Muscle layer of duodenum (tissue), 2 donors: ENCODE measurements around the gene AKAP13.

ENCODE experiments used
- H3K27ac ChIP-seq: one replicate; pipeline ENCODE4 v1.7.0; 2013; ENCODE audit warnings: mild to moderate bottlenecking, low read length
- H3K27me3 ChIP-seq: one replicate; pipeline ENCODE4 v1.7.0; 2013; ENCODE audit warnings: low read depth, mild to moderate bottlenecking, control low read depth, low read length
- H3K36me3 ChIP-seq, 2 donors: one replicate each; pipeline ENCODE4 v1.7.0; 2013; ENCODE audit warnings: low read length in 2 of 2, control low read depth in 1 of 2, mild to moderate bottlenecking in 1 of 2; ENCODE audit not compliant: insufficient read depth in 2 of 2, control insufficient read depth in 1 of 2
- H3K4me1 ChIP-seq, 2 donors: one replicate each; pipeline ENCODE4 v1.7.0; 2013; ENCODE audit warnings: low read length in 2 of 2, mild to moderate bottlenecking in 2 of 2, control low read depth in 1 of 2, moderate library complexity in 1 of 2; ENCODE audit not compliant: insufficient read depth in 2 of 2, control insufficient read depth in 1 of 2
- H3K4me3 ChIP-seq, 2 donors: one replicate each; pipeline ENCODE4 v1.7.0; 2013; ENCODE audit warnings: low read length in 2 of 2, low read depth in 1 of 2, mild to moderate bottlenecking in 1 of 2
- H3K9me3 ChIP-seq, 2 donors: one replicate each; pipeline ENCODE4 v1.7.0; 2013; ENCODE audit warnings: low read length in 2 of 2, control low read depth in 1 of 2, mild to moderate bottlenecking in 1 of 2; ENCODE audit not compliant: control insufficient read depth in 1 of 2
- donor health status: healthy.

The AKAP13 gene

GRCh38 chr15:85509973-85510372 is 129.6 kb downstream of the AKAP13 start:
- Histone ChIP-seq H3K4me3 (no peak overlapping the region), H3K36me3 (no peaks in the 10 kb centered on the region)

GRCh38 chr15:85514413-85514812 is 134.0 kb downstream of the AKAP13 start:
- peaks cover 0 to 9% of the 10 kb centered on the region in 2 donors for H3K4me1 ChIP-seq
- no peaks in the 10 kb centered on the region for H3K36me3 ChIP-seq
- no peaks in the 10 kb centered on the region for H3K27me3 ChIP-seq
- H3K9me3 ChIP-seq: no peaks in the 10 kb centered on the region
- no peak overlapping the region for H3K4me3 ChIP-seq
- no peak overlapping the region for H3K27ac ChIP-seq

More at GRCh38 chr15:85509973-85510372, 129.6 kb downstream of the AKAP13 start:
- H3K9me3 ChIP-seq: no peaks in the 10 kb centered on the region
- no peaks in the 10 kb centered on the region for H3K27me3 ChIP-seq
- peaks cover under 1 to 11% of the 10 kb centered on the region in 2 donors for H3K4me1 ChIP-seq
- no peak overlapping the region for H3K27ac ChIP-seq

- Histone ChIP-seq H3K27ac (no peak overlapping the region), H3K4me1 (peaks cover 0 to 8% of the 10 kb centered on the region in 2 donors), H3K27me3 (no peaks in the 10 kb centered on the region), H3K9me3 (no peaks in the 10 kb centered on the region), H3K36me3 (no peaks in the 10 kb centered on the region), H3K4me3 (no peak overlapping the region)
Observed at GRCh38 chr15:85515212-85515611, 134.8 kb downstream of the AKAP13 start.

- Histone ChIP-seq H3K36me3 (peaks cover 0 to 3% of the 10 kb centered on the region in 2 donors), H3K4me1 (peaks cover 0 to 8% of the 10 kb centered on the region in 2 donors), H3K27me3 (no peaks in the 10 kb centered on the region), H3K27ac (no peak overlapping the region), H3K4me3 (no peak overlapping the region), H3K9me3 (no peaks in the 10 kb centered on the region)
Observed at GRCh38 chr15:85517086-85517485, 136.7 kb downstream of the AKAP13 start.

GRCh38 chr15:85518979-85519761 is 138.8 kb downstream of the AKAP13 start:
- H3K36me3 ChIP-seq: peaks cover 0 to 7% of the 10 kb centered on the region in 2 donors
- no peaks in the 10 kb centered on the region for H3K9me3 ChIP-seq
- H3K27ac ChIP-seq: no peak overlapping the region
- H3K4me3 ChIP-seq: no peak overlapping the region
- H3K27me3 ChIP-seq: no peaks in the 10 kb centered on the region
- H3K4me1 ChIP-seq: peaks cover 0 to 13% of the 10 kb centered on the region in 2 donors

GRCh38 chr15:85520650-85521049 is 140.2 kb downstream of the AKAP13 start:
- no peak overlapping the region for H3K27ac ChIP-seq
- H3K36me3 ChIP-seq: peaks cover 0 to 7% of the 10 kb centered on the region in 2 donors
- no peak overlapping the region for H3K4me3 ChIP-seq
- H3K4me1 ChIP-seq: peaks cover 0 to 13% of the 10 kb centered on the region in 2 donors
- no peaks in the 10 kb centered on the region for H3K9me3 ChIP-seq
- H3K27me3 ChIP-seq: no peaks in the 10 kb centered on the region

- no peaks in the 10 kb centered on the region for H3K27me3 ChIP-seq
- H3K4me3 ChIP-seq: no peak overlapping the region
- no peaks in the 10 kb centered on the region for H3K9me3 ChIP-seq
- H3K36me3 ChIP-seq: peaks cover 0 to 7% of the 10 kb centered on the region in 2 donors
- no peak overlapping the region for H3K27ac ChIP-seq
- peaks cover 5 to 32% of the 10 kb centered on the region in 2 donors for H3K4me1 ChIP-seq
Observed at GRCh38 chr15:85523530-85523929, 143.1 kb downstream of the AKAP13 start.

- Histone ChIP-seq H3K36me3 (peaks cover 0 to 7% of the 10 kb centered on the region in 2 donors), H3K4me3 (no peak overlapping the region), H3K27me3 (no peaks in the 10 kb centered on the region), H3K4me1 (peaks cover 6 to 28% of the 10 kb centered on the region in 2 donors), H3K27ac (no peak overlapping the region), H3K9me3 (no peaks in the 10 kb centered on the region)
Observed at GRCh38 chr15:85525755-85526154, 145.4 kb downstream of the AKAP13 start.

GRCh38 chr15:85527895-85528294 is 147.5 kb downstream of the AKAP13 start:
- H3K9me3 ChIP-seq: no peaks in the 10 kb centered on the region
- H3K4me3 ChIP-seq: peak overlapping the region in 1 of 2 donors; percentile 4
- no peaks in the 10 kb centered on the region for H3K27me3 ChIP-seq
- peak overlapping the region; percentile 53 for H3K27ac ChIP-seq
- H3K36me3 ChIP-seq: no peaks in the 10 kb centered on the region
- H3K4me1 ChIP-seq: peaks cover 6 to 28% of the 10 kb centered on the region in 2 donors

- H3K27me3 ChIP-seq: no peaks in the 10 kb centered on the region
- no peak overlapping the region for H3K4me3 ChIP-seq
- H3K4me1 ChIP-seq: peaks cover 6 to 23% of the 10 kb centered on the region in 2 donors
- no peak overlapping the region for H3K27ac ChIP-seq
- no peaks in the 10 kb centered on the region for H3K9me3 ChIP-seq
- peaks cover 0 to 3% of the 10 kb centered on the region in 2 donors for H3K36me3 ChIP-seq
Observed at GRCh38 chr15:85530079-85530478, 149.7 kb downstream of the AKAP13 start.

- Histone ChIP-seq H3K36me3 (peaks cover 0 to 4% of the 10 kb centered on the region in 2 donors), H3K27ac (no peak overlapping the region), H3K27me3 (no peaks in the 10 kb centered on the region), H3K9me3 (no peaks in the 10 kb centered on the region), H3K4me1 (peaks cover 6 to 20% of the 10 kb centered on the region in 2 donors), H3K4me3 (no peak overlapping the region)
Observed at GRCh38 chr15:85531083-85531482, 150.7 kb downstream of the AKAP13 start.
